Esophagus muscularis mucosa (tissue), 4 donors: Measurements from ENCODE around the gene KRT222.

ENCODE experiments used
- EP300 ChIP-seq: sonication (generic); formaldehyde crosslinking; IDR thresholded peaks from one replicate; pipeline ENCODE4 v1.6.1; 2017; ENCODE audit warnings: antibody characterized with exemption
- POLR2A ChIP-seq: fragments of 450-650 bp; IDR thresholded peaks from one replicate; pipeline ENCODE4 v1.6.1; 2017; ENCODE audit warnings: antibody characterized with exemption, moderate library complexity, mild to moderate bottlenecking, low read depth
- POLR2AphosphoS5 ChIP-seq, 2 donors: sonication (generic); formaldehyde crosslinking; IDR thresholded peaks; one replicate each; pipeline ENCODE4 v1.6.1; 2017; ENCODE audit warnings: antibody characterized with exemption in 2 of 2
- TF ChIP-seq, protein P1 (sequence below), 3 experiments: fragments of 200-600 bp in 2 of 3; fragments of 450-650 bp in 1 of 3; sonication (generic) in 2 of 3; IDR thresholded peaks; one replicate each; pipeline ENCODE4 v1.5.1; 2017 to 2019; ENCODE audit warnings: antibody characterized with exemption in 3 of 3, mild to moderate bottlenecking in 2 of 3, moderate library complexity in 1 of 3

DNA sequence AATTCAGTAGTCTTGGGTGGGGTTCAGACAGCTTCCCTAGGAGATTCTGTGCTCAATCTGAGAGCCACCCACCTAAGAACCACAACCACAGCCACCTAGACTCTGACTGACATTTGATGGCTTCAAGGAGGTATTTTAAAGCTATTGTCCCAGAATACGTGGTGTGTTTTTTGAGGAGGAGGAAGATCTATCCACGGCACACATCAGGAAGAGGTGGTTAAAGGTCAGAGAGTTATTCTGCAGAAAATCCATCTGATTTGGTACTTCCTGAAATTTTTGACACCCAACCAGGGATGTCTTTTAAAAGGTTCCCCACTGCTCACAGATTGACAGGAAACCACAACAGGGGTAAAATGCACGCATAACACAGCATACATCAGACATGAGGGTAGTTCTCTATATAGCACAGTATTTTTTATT lies 42.5 kb downstream of the KRT222 start:
- TF ChIP-seq EP300 (no peak), POLR2A (no peak), POLR2AphosphoS5 (IDR thresholded peaks at IDR 0.05) (no peak)
- TF ChIP-seq, protein P1, sequence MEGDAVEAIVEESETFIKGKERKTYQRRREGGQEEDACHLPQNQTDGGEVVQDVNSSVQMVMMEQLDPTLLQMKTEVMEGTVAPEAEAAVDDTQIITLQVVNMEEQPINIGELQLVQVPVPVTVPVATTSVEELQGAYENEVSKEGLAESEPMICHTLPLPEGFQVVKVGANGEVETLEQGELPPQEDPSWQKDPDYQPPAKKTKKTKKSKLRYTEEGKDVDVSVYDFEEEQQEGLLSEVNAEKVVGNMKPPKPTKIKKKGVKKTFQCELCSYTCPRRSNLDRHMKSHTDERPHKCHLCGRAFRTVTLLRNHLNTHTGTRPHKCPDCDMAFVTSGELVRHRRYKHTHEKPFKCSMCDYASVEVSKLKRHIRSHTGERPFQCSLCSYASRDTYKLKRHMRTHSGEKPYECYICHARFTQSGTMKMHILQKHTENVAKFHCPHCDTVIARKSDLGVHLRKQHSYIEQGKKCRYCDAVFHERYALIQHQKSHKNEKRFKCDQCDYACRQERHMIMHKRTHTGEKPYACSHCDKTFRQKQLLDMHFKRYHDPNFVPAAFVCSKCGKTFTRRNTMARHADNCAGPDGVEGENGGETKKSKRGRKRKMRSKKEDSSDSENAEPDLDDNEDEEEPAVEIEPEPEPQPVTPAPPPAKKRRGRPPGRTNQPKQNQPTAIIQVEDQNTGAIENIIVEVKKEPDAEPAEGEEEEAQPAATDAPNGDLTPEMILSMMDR (IDR thresholded peaks at IDR 0.05) = no peak
